ENCODE measurements around the gene PSD4.

The PSD4 gene

GRCh38 chr2:113173542-113174375 is at the start of gene PSD4:
Gene PSD4 (plus strand): TSS chr2:113173971. CDS start chr2:113182457, 8,486 bp downstream.
- peak; percentile 57 to 72 for DNase-seq (ENCODE audit: low read depth in 2 of 2)

- DNase-seq (ENCODE audit: low read depth in 2 of 2), result no peak
Observed at GRCh38 chr2:113124181-113124961, 49.4 kb upstream of the PSD4 start.

- no peak for DNase-seq (ENCODE audit: low read depth in 2 of 2)
Observed at GRCh38 chr2:113124984-113125855, 48.6 kb upstream of the PSD4 start.

GRCh38 chr2:113126845-113127645 is 46.7 kb upstream of the PSD4 start, which contains the start of gene IL1RN:
Gene IL1RN (plus strand): TSS chr2:113127598. CDS start chr2:113127625, 27 bp downstream.
- no peak for DNase-seq (ENCODE audit: low read depth in 2 of 2)

- no peak for DNase-seq (ENCODE audit: low read depth in 2 of 2)
Observed at GRCh38 chr2:113127646-113128570, 45.9 kb upstream of the PSD4 start.

- no peak for DNase-seq (ENCODE audit: low read depth in 2 of 2)
Observed at GRCh38 chr2:113129519-113130078, 44.2 kb upstream of the PSD4 start.

- no peak for DNase-seq (ENCODE audit: low read depth in 2 of 2)
Observed at GRCh38 chr2:113131352-113132185, 42.2 kb upstream of the PSD4 start.

GRCh38 chr2:113132414-113133021 is 41.3 kb upstream of the PSD4 start:
- no peak for DNase-seq (ENCODE audit: low read depth in 2 of 2)

- no peak for DNase-seq (ENCODE audit: low read depth in 2 of 2)
Observed at GRCh38 chr2:113133704-113134598, 39.8 kb upstream of the PSD4 start.

GRCh38 chr2:113134717-113135116 is 39.1 kb upstream of the PSD4 start:
- DNase-seq (ENCODE audit: low read depth in 2 of 2), result no peak

- no peak for DNase-seq (ENCODE audit: low read depth in 2 of 2)
Observed at GRCh38 chr2:113135317-113135716, 38.5 kb upstream of the PSD4 start.

GRCh38 chr2:113136828-113137775 is 36.7 kb upstream of the PSD4 start:
- no peak for DNase-seq (ENCODE audit: low read depth in 2 of 2)

- no peak for DNase-seq (ENCODE audit: low read depth in 2 of 2)
Observed at GRCh38 chr2:113137827-113138226, 35.9 kb upstream of the PSD4 start.

- peak in 1 of 2 donors; percentile 41 for DNase-seq (ENCODE audit: low read depth in 2 of 2)
Observed at GRCh38 chr2:113138428-113139322, 35.1 kb upstream of the PSD4 start.

GRCh38 chr2:113141451-113141850 is 32.3 kb upstream of the PSD4 start:
- no peak for DNase-seq (ENCODE audit: low read depth in 2 of 2)

Data from stimulated activated CD4-positive, alpha-beta T cell treated with anti-CD3 and anti-CD28 coated beads, Interleukin-1b, Interleukin-23, amount 100 ng/mL, for 1 hour (primary cell).